Mesodermal cell (in vitro differentiated cells): Measurements from ENCODE around the gene DDX10.
"Not testable (repeated sequence)": the region's sequence is repeated elsewhere in the genome, so short reads cannot be mapped to it uniquely, and the experiment has no call there.

ENCODE experiments used
- H3K27ac ChIP-seq: 2 replicates; pipeline ENCODE4 v1.7.0; 2013; ENCODE audit warnings: mild to moderate bottlenecking, low read depth, low read length, moderate library complexity; ENCODE audit not compliant: severe bottlenecking
- H3K36me3 ChIP-seq: 2 replicates; pipeline ENCODE4 v1.7.1; 2013; ENCODE audit warnings: mild to moderate bottlenecking, low read length, moderate library complexity; ENCODE audit not compliant: control insufficient read depth, insufficient read depth
- H3K4me1 ChIP-seq: one replicate; pipeline ENCODE4 v1.7.1; 2013; ENCODE audit warnings: mild to moderate bottlenecking, low read length; ENCODE audit not compliant: insufficient read depth, control insufficient read depth, poor library complexity, severe bottlenecking
- H3K4me3 ChIP-seq: 2 replicates; pipeline ENCODE4 v1.7.0; 2013; ENCODE audit warnings: low read length, control low read depth, mild to moderate bottlenecking; ENCODE audit not compliant: insufficient read depth, poor library complexity, severe bottlenecking; ENCODE audit errors: extremely low read depth
- H3K9me3 ChIP-seq: 2 replicates; pipeline ENCODE4 v1.7.1; 2013; ENCODE audit warnings: mild to moderate bottlenecking, low read length, moderate library complexity; ENCODE audit not compliant: control insufficient read depth
- WGBS, 2 experiments: methylation state at CpG; one replicate each; pipeline ENCODE4 v1.1.5; 2013; ENCODE audit warnings: missing lambda C conversion rate in 2 of 2; ENCODE audit not compliant: insufficient coverage in 2 of 2; 5-methylcytosine and 5-hydroxymethylcytosine counted together

DDX10 gene

GRCh38 chr11:108774037-108774730, 109.3 kb downstream of the DDX10 start:
- WGBS, 2 experiments, result 80 to 100% methylated on average over 1 of the region's 5 CpGs
- no peaks in the 10 kb centered on the region for H3K36me3 ChIP-seq
- H3K4me3 ChIP-seq, result no peak overlapping the region
- peaks cover 3% of the 10 kb centered on the region for H3K4me1 ChIP-seq
- H3K9me3 ChIP-seq, result no peaks in the 10 kb centered on the region
- no peak overlapping the region for H3K27ac ChIP-seq

- H3K27ac ChIP-seq, result no peak overlapping the region
- peaks cover 3% of the 10 kb centered on the region for H3K4me1 ChIP-seq
- H3K9me3 ChIP-seq, result no peaks in the 10 kb centered on the region
- no peak overlapping the region for H3K4me3 ChIP-seq
- H3K36me3 ChIP-seq, result no peaks in the 10 kb centered on the region
- WGBS, 2 experiments, result 92 to 100% methylated on average over 1 of the region's 1 CpG
Observed at GRCh38 chr11:108775324-108775723, 110.5 kb downstream of the DDX10 start.

GRCh38 chr11:108779147-108779546, 114.3 kb downstream of the DDX10 start:
- not testable (repeated sequence) for H3K4me1 ChIP-seq, H3K9me3 ChIP-seq, H3K27ac ChIP-seq, H3K4me3 ChIP-seq, H3K36me3 ChIP-seq
- no CpG with 5 or more reads among the region's 4 CpGs for WGBS, 2 experiments

DNA sequence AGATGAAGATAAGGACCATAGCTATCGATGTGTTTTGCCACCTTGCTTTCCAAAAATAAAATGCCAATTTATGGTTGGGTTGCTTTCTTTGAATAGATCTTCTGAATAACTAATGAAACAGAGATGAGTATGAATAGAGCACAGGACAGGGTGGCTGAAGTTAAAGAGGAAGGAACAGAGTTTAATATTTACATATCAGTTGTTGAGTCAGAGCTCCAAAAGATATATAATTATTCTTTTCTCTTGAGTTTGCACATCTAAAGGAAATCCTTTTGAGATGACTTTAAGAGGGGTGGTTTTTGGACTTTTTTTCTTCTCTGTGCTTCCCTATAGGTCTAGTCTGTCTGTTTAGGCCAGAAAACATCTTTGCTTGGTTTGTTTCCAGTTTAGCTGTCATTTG, 115.2 kb downstream of the DDX10 start:
- Histone ChIP-seq H3K27ac (no peak overlapping the region), H3K4me1 (no peaks in the 10 kb centered on the region), H3K4me3 (no peak overlapping the region), H3K9me3 (no peaks in the 10 kb centered on the region), H3K36me3 (no peaks in the 10 kb centered on the region)
- WGBS, 2 experiments, result 100% methylated on average over 1 of the region's 1 CpG

DNA sequence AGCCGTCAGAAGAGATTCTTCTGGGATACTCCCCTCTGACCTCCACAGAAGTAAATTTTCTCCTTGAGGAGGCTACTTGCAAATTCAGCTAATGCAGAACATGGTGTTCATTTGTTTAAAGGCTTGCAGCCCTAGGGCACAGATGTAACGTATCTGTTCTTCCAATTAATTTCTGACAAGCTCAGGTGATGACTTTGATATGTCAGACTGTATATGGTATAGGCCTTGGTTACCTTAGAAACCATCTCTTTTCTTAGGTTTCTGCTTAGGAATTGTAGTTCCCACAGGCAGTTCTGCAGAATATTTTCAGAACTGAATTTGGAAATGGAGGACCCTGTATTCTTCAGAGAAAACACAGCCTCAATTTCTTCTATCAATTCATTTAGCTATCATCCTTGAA, 117.1 kb downstream of the DDX10 start:
- Histone ChIP-seq H3K4me1 (no peaks in the 10 kb centered on the region), H3K9me3 (no peaks in the 10 kb centered on the region), H3K4me3 (no peak overlapping the region), H3K27ac (no peak overlapping the region), H3K36me3 (no peaks in the 10 kb centered on the region)
- 91 to 100% methylated on average over 1 of the region's 2 CpGs for WGBS, 2 experiments

- Histone ChIP-seq H3K36me3 (no peaks in the 10 kb centered on the region), H3K27ac (no peak overlapping the region), H3K4me1 (no peaks in the 10 kb centered on the region), H3K9me3 (no peaks in the 10 kb centered on the region), H3K4me3 (no peak overlapping the region)
- 90% methylated on average over 2 of the region's 5 CpGs for WGBS, 2 experiments
Observed at GRCh38 chr11:108786281-108786990, 121.6 kb downstream of the DDX10 start.

DNA sequence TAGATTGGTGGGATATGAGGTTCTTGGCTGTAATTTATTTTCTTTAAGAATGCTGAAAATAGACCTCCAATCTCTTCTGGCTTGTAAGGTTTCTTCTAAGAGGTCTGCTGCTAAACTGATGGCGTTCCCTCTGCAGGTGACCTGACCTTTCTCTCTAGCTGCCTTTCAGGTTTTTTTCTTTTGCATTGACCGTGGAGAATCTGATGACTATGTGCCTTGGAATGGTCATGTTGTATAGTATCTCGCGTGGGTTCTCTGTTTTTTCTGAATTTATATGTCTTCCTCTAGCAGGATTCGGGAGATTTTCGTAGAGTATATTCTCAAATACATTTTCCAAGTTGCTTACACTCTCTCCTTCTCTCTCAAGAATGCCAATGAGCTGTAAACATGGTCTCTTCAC, 122.2 kb downstream of the DDX10 start:
- H3K4me3 ChIP-seq, result no peak overlapping the region
- no peaks in the 10 kb centered on the region for H3K4me1 ChIP-seq
- WGBS, 2 experiments, result 76 to 87% methylated on average over 3 of the region's 6 CpGs
- H3K9me3 ChIP-seq, result no peaks in the 10 kb centered on the region
- no peaks in the 10 kb centered on the region for H3K36me3 ChIP-seq
- no peak overlapping the region for H3K27ac ChIP-seq

- Histone ChIP-seq H3K36me3 (no peaks in the 10 kb centered on the region), H3K4me1 (no peaks in the 10 kb centered on the region), H3K9me3 (no peaks in the 10 kb centered on the region), H3K4me3 (no peak overlapping the region), H3K27ac (no peak overlapping the region)
- WGBS, 2 experiments, result 83 to 96% methylated on average over 1 to 2 of the region's 5 CpGs
Observed at GRCh38 chr11:108788565-108789199, 123.8 kb downstream of the DDX10 start.

DNA sequence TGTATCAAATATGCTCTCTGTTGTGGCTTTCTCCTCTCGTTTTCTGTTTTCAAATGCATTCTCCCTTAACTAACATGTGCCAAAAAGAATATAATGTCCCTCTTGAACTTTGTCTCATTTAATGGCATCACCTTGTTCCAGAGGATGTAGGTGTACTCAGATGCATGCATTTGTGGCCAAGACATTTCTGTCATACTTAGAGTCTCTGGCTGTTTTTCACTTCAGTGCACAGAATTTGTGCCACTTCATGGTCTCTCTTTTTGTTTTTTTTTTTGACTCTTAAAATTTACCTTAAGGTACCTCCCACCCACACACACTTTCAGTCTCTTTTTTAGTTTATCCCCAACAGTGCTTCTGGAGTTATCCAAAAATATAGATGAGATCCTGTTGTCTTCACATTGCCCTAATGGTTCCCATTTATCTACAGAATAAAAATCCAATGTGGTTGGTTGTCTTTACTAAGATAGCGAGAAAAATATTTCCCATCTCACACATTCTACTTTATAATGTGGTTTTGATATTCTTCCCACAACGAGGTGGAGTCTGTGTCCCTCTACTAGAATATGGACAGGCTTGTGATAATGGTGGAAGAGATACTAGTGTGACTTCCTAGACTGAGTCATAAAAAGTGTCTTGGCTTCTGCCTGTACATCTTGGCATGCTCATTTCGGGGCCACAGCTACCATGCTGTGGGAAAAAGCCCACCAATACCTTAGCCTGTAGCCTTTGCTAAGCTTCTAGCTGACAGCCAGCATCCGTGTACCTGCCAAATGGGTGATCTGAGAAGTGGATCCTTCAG, 125.8 kb downstream of the DDX10 start:
- Histone ChIP-seq H3K27ac (no peak overlapping the region), H3K4me3 (no peak overlapping the region), H3K4me1 (no peaks in the 10 kb centered on the region), H3K9me3 (no peaks in the 10 kb centered on the region), H3K36me3 (no peaks in the 10 kb centered on the region)
- WGBS, 2 experiments, result 67 to 85% methylated on average over 1 to 2 of the region's 5 CpGs

DNA sequence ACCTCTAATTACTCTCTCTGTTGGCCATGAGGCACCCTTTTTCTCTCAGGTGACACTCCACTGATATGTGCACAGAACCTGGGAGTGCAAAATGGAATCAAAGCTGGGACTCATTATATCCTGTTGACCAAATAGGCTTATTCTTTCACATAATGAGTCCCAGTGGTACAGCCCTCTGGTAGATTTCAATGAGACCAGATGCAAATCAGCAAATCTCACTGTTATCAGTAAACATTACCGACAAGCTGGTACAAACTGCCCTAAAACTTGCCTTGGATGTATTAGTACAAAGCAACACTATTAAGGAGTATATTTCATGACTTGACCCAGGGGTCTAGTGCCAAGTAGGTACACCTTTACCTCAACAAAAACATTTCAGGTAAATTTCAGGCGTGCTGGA, 128.3 kb downstream of the DDX10 start:
- no peaks in the 10 kb centered on the region for H3K4me1 ChIP-seq
- no peaks in the 10 kb centered on the region for H3K36me3 ChIP-seq
- no peak overlapping the region for H3K27ac ChIP-seq
- WGBS, 2 experiments, result no CpG with 5 or more reads among the region's 2 CpGs
- no peak overlapping the region for H3K4me3 ChIP-seq
- H3K9me3 ChIP-seq, result no peaks in the 10 kb centered on the region
